Body of pancreas (tissue), 4 donors: Measurements from ENCODE around the gene FAM177B. TPM values are rescaled to one million over a fixed set of nuclear protein-coding genes. Genes with fewer than 3 reads are reported as not detected.
"Not testable (repeated sequence)": the region's sequence is repeated elsewhere in the genome, so short reads cannot be mapped to it uniquely, and the experiment has no call there.

Experiments
- ATAC-seq: fragments of 150-250 bp; one replicate; pipeline ENCODE4 v1.9.1; 2016
- DNase-seq, 4 donors: peaks; one replicate each; pipeline ENCODE4 v3.0.0-alpha.2; 2019
- H3K27ac ChIP-seq, 4 donors: fragments of 200-600 bp; sonication (generic); 1 replicate in 3 of 4; 2 replicates in 1 of 4; pipeline versions ENCODE4 v1.5.1 to v1.6.1; 2016 to 2019; ENCODE audit warnings: mild to moderate bottlenecking in 1 of 4, mixed read lengths in 1 of 4, moderate library complexity in 1 of 4
- H3K27me3 ChIP-seq, 2 donors: fragments of 200-600 bp; sonication (generic); one replicate each; pipeline ENCODE4 v1.6.0; 2016; ENCODE audit warnings: mild to moderate bottlenecking in 1 of 2
- H3K36me3 ChIP-seq, 2 donors: fragments of 200-600 bp; sonication (generic); replicated peaks in 1 of 2; 2 replicates each; pipeline ENCODE4 v1.5.1; 2016; ENCODE audit warnings: low read depth in 2 of 2; ENCODE audit not compliant: insufficient read depth in 1 of 2
- H3K4me1 ChIP-seq: fragments of 200-600 bp; sonication (generic); one replicate; pipeline ENCODE4 v1.6.0; 2016
- H3K4me3 ChIP-seq, 2 donors: fragments of 200-600 bp; sonication (generic); 1 replicate in 1 of 2; 2 replicates in 1 of 2; pipeline ENCODE4 v1.5.1; 2016 to 2019
- H3K9me3 ChIP-seq, 3 donors: fragments of 200-600 bp; sonication (generic); 1 replicate in 2 of 3; 2 replicates in 1 of 3; pipeline ENCODE4 v1.5.1; 2016
- CTCF ChIP-seq, 7 experiments: fragments of 450-650 bp in 4 of 7; fragments of 200-600 bp in 3 of 7; sonication (generic) in 3 of 7; IDR thresholded peaks; one replicate each; pipeline ENCODE4 v1.5.1; 2016 to 2019; ENCODE audit warnings: antibody characterized with exemption in 7 of 7
- POLR2A ChIP-seq, 3 donors: fragments of 450-650 bp; IDR thresholded peaks; one replicate each; pipeline ENCODE4 v1.6.1; 2016; ENCODE audit warnings: antibody characterized with exemption in 3 of 3, mild to moderate bottlenecking in 2 of 3
- WGBS, 2 donors: methylation state at CpG; one replicate each; pipeline ENCODE4 v1.1.5; 2017; 5-methylcytosine and 5-hydroxymethylcytosine counted together
- intact Hi-C: fragments of 100-400 bp; cut with DNase I; formaldehyde crosslinking; loops from one replicate; pipeline ENCODE4 v1.15.1; 2023
- total RNA-seq, 2 donors: library from RNA; depleted of rRNA; stranded (reverse); fragments of >200 nt; gene quantifications; one replicate each; pipeline ENCODE4 v1.1.0, GENCODE V29; 2016

FAM177B gene
- total RNA-seq, 2 donors from 2014 or later, result 3.4 TPM; not detected in 1

GRCh38 chr1:222761083-222761482 lies 24.1 kb downstream of the FAM177B start:
- Histone ChIP-seq H3K4me3 (no peak overlapping the region), H3K4me1 (no peaks in the 10 kb centered on the region), H3K27ac (no peak overlapping the region), H3K9me3 (no peaks in the 10 kb centered on the region), H3K36me3 (no peaks in the 10 kb centered on the region), H3K27me3 (no peaks in the 10 kb centered on the region)
- no peak for TF ChIP-seq POLR2A (IDR thresholded peaks at IDR 0.05)
- DNase-seq (no peak), ATAC-seq (no peak)
- intact Hi-C loops, result no loop called here
- 72 to 81% methylated on average over 1 of the region's 1 CpG for WGBS, 2 donors

- intact Hi-C loops, H3K27me3 ChIP-seq, DNase-seq, ATAC-seq, H3K9me3 ChIP-seq, H3K36me3 ChIP-seq, H3K27ac ChIP-seq, H3K4me1 ChIP-seq, H3K4me3 ChIP-seq: not testable (repeated sequence)
- 42 to 75% methylated on average over 4 of the region's 4 CpGs for WGBS, 2 donors
Observed at GRCh38 chr1:222762178-222762577, 25.2 kb downstream of the FAM177B start.

GRCh38 chr1:222767152-222767571 lies 30.2 kb downstream of the FAM177B start:
- no peak for DNase-seq
- Histone ChIP-seq H3K36me3 (no peaks in the 10 kb centered on the region), H3K27me3 (no peaks in the 10 kb centered on the region), H3K4me3 (no peak overlapping the region), H3K27ac (no peak overlapping the region), H3K4me1 (no peaks in the 10 kb centered on the region), H3K9me3 (peaks cover 0 to 7% (median 0%) of the 10 kb centered on the region in 3 donors)
- intact Hi-C loops, result no loop called here
- no peak for ATAC-seq
- WGBS, 2 donors, result 73 to 85% methylated on average over 5 of the region's 5 CpGs
- no peak for TF ChIP-seq POLR2A (IDR thresholded peaks at IDR 0.05)
- no peak for TF ChIP-seq CTCF (IDR thresholded peaks at IDR 0.05)

GRCh38 chr1:222768592-222768991 lies 31.6 kb downstream of the FAM177B start:
- Histone ChIP-seq H3K4me3 (no peak overlapping the region), H3K9me3 (peaks cover 0 to 7% (median 0%) of the 10 kb centered on the region in 3 donors), H3K36me3 (no peaks in the 10 kb centered on the region), H3K27me3 (no peaks in the 10 kb centered on the region), H3K4me1 (no peaks in the 10 kb centered on the region), H3K27ac (no peak overlapping the region)
- ATAC-seq (no peak), DNase-seq (no peak)
- intact Hi-C loops, result no loop called here
- no peak for TF ChIP-seq POLR2A (IDR thresholded peaks at IDR 0.05)
- no peak for TF ChIP-seq CTCF (IDR thresholded peaks at IDR 0.05)

- WGBS, 2 donors, result 58 to 67% methylated on average over 1 of the region's 1 CpG
- TF ChIP-seq CTCF (IDR thresholded peaks at IDR 0.05), result no peak
- no peak for TF ChIP-seq POLR2A (IDR thresholded peaks at IDR 0.05)
- Histone ChIP-seq H3K9me3 (peaks cover 0 to 7% (median 0%) of the 10 kb centered on the region in 3 donors), H3K27me3 (no peaks in the 10 kb centered on the region), H3K4me1 (no peaks in the 10 kb centered on the region), H3K27ac (no peak overlapping the region), H3K36me3 (no peaks in the 10 kb centered on the region), H3K4me3 (no peak overlapping the region)
- intact Hi-C loops, result no loop called here
- DNase-seq (no peak), ATAC-seq (no peak)
Observed at GRCh38 chr1:222769181-222769580, 32.2 kb downstream of the FAM177B start.

GRCh38 chr1:222769971-222770620 lies 33.1 kb downstream of the FAM177B start:
- Histone ChIP-seq H3K27me3 (no peaks in the 10 kb centered on the region), H3K9me3 (peaks cover 0 to 7% (median 0%) of the 10 kb centered on the region in 3 donors), H3K27ac (no peak overlapping the region), H3K4me3 (no peak overlapping the region), H3K4me1 (no peaks in the 10 kb centered on the region), H3K36me3 (no peaks in the 10 kb centered on the region)
- TF ChIP-seq CTCF (IDR thresholded peaks at IDR 0.05), result no peak
- TF ChIP-seq POLR2A (IDR thresholded peaks at IDR 0.05), result no peak
- 86% methylated on average over 2 of the region's 2 CpGs for WGBS, 2 donors
- ATAC-seq (no peak), DNase-seq (no peak)
- intact Hi-C loops, result no loop called here
